ENCODE measurements around the gene KCNIP4.

- TF ChIP-seq EZH2 (IDR thresholded peaks at IDR 0.05; ENCODE audit: insufficient read depth, poor library complexity, severe bottlenecking) (no peak), EZH2phosphoT487 (IDR thresholded peaks at IDR 0.05; ENCODE audit: insufficient read depth, low read depth) (no peak)
Observed at GRCh38 chr4:21826071-21826470, 122.5 kb downstream of the KCNIP4 start.

Measured in GM23248 (cell line).